HG02970 (cell line): ENCODE data around the gene TMEFF2.

ENCODE experiments used
- ATAC-seq: cut with Tn5 transposase; IDR thresholded peaks from one replicate; pipeline ENCODE4 v1.9.1; 2021; ENCODE audit warnings: mild to moderate bottlenecking, moderate library complexity, moderate number of reproducible peaks; ENCODE audit not compliant: unreplicated experiment, low FRiP score

Gene TMEFF2

DNA sequence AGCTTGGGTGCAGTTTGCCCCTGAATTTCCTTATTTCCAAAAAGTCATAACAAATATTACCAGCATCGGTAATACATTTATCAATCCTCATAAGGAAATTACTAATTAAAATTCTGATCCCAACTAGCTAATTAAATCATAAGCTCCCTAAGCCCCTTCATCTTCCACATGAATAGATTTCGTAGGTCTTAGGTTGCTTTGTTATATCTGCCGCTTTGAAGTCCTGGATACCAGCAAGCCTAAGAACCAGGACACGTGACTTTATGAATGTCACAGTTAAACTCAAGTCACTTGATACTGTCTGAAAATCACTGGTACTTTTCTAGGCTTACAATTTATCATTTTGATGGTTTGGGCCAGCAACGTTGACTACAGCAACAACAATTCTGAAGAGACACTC, 213.0 kb downstream of the TMEFF2 start:
- ATAC-seq, result no peak

DNA sequence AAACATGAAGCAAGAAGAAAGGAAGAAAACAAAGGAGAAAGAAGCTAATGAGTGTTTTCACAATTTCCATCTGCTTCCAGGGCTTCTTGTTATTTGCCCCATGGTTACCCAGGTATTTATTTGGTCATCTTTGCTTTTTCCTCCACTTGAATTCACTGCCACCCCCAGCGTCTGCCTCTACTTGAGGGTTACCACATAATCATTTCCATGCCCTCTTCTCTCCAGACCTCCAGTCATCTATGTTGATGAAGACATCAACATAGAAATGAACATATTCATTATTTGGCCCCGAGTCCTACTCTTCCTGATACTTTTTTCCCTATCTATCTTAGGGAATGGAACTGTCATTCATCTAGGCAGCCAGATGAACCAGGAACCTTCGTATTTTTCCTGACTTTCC, 214.2 kb downstream of the TMEFF2 start:
- no peak for ATAC-seq

DNA sequence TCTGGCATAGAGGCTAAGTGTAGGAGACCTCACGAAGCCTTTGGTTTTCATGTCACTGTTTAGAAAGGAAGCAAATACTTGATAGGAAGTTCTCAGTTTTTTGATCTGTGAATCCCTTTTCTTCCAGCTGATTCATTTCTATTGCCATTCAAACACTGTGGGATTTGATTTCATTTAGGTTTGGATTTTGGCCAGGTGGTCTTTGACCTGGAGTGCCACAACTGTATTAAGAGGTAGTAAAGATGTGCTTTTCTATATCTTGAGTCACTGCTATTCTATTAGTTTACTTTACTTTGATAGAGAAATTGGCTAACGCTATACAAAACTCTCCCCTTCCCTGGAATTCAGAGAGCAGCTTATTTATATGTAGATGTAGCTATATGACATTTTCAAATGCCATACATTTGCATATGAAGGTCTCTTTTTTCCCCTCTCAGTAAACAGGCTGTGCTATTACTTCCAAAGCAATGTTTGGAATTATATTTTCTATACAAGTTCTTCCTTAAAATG, 215.5 kb downstream of the TMEFF2 start:
- no peak for ATAC-seq

DNA sequence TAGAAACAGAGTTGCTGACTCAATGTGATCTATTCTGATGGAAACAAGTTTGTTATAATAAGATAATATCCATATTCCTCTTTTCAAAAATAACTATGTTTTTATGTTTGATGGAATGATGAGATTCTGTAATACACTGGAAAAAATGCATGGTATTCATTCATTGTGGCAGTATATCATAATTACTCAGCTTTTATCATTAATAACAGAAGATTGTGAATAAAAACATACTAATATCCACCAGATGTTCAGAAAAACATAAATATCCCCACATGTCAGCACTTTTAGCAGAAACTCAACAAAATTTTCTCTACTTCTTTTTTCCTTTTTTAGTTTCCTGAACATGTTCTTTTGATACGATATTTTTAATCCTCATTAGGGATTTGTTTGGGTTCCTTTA, 217.0 kb downstream of the TMEFF2 start:
- ATAC-seq, result no peak

DNA sequence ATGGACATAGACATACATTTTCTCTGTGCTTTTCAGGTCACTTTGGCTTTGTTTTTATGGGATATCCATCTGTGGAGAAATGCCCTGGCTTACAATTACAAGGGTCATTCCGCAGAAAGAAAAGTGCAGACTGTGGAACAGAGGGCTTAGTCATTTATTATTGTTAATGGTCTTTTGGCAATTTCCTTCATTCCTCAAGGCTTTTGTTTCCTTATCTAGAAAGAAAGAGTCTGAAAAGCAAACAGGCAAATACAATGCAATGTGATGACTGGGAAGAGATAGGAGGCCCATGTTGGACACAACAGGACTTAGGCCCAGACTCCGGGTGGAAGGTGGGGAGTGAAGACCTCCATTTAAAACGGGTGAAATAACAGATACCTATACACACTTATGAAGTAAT, 218.3 kb downstream of the TMEFF2 start:
- ATAC-seq, result no peak

DNA sequence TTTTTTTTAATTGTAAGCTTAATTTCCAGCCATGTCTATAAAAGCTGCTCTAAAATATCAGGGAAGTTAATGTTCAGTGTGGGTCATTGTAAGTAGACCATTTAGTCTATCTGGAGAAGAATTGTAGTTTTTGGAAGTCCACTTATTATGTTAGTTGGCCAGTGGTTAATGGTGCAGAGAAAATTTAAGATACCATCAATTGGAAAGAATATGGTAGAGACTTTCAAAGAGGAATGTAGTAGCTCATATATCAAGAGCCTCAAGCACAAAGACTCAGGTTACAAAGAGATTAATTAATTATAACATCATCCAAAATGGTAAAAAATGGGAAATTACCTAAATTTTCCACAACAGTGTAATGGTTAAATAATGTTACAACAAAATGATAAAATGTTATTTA, 220.1 kb downstream of the TMEFF2 start:
- no peak for ATAC-seq

DNA sequence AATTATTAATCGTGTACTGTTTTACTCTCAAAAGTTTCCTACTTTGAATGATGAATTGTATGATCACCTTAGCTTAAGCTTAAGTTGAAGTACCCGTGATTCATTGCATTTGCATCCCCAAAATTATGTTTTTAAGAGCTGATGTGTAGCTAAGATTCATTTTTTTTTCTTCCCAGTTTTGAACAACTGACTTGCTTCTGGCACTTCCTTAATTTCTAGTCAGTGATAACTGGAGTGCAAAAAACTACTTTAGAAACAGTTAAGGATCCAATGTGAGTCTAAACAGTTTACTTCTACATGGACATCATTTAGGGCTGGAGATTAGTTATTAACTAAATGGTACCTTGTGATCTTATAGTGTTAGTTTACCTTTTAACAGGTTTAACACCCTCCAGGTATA, 223.9 kb downstream of the TMEFF2 start:
- ATAC-seq, result no peak

DNA sequence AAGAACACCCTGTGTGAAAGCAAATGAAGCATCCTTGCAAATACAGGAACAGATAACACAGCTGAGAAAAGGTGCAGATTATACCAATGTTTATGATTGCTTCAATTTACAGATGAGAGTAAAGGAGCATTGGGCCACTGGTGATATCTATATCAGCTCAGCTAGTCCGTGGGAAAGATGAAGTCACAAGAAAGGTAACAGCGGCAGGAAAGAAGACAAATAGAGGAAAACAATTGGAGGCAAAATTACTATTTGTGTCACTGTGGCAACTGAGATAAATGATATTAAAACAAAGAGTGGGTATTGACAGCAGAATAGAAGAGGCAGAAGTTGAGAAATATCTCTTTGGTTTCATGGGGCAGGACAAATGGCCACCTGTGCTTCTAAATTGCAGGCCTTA, 226.6 kb downstream of the TMEFF2 start:
- no peak for ATAC-seq

DNA sequence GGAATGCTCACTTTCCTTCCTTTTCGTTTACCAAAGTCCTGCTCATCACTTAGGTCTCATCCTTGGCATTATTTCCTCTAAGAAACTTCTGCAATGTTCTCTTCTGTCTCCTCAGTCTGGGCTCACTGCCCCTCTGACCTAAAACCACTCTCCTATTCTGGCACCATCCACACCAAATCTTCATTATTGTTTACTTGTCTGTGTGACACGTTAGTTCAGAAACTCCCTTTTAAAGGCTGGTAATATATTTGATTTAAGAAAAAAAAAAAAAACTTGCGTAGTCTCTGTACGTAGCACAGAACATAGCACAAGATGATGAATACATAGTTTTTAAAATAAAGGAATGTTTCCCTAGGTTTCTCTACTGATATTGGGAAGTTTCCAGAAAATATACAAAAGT, 229.0 kb downstream of the TMEFF2 start:
- no peak for ATAC-seq

DNA sequence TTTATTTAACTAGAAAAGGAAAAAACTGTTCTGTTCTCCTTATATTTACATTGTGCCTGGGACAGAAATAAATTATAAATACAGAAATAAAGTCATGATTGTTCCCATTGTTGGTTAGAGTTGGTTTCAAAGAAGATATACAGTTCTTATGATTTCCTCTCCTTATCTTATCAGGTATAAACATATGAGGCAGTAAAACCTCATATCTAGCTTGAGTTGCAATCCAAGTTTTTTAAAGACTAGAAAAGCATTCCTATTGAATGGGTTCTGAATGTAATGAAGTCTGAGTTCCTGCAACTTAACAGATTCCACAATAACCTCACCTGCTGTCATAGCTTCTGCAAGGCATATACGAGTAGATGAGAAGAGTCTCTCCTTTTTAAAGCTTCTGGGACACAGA, 233.2 kb downstream of the TMEFF2 start:
- ATAC-seq, result no peak

DNA sequence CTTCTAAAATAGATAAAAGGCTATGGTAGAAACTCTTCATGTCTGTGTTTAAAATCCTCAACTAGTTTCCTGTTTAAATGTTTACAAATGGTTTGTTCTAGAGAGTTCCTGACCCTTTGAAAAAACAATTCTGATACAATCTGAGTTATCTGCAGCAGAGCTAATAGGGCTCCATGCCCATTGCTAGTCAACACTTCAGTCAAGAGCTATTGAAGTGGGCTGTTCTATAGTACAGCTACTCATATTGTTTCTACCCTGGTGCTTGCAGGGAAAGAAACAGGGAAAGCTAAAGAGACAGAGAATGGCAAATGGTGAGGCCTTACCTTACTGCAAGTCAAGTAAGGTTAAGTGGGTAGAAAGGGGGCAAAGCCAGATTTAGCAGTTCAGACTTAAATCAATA, 235.5 kb downstream of the TMEFF2 start:
- ATAC-seq, result no peak

DNA sequence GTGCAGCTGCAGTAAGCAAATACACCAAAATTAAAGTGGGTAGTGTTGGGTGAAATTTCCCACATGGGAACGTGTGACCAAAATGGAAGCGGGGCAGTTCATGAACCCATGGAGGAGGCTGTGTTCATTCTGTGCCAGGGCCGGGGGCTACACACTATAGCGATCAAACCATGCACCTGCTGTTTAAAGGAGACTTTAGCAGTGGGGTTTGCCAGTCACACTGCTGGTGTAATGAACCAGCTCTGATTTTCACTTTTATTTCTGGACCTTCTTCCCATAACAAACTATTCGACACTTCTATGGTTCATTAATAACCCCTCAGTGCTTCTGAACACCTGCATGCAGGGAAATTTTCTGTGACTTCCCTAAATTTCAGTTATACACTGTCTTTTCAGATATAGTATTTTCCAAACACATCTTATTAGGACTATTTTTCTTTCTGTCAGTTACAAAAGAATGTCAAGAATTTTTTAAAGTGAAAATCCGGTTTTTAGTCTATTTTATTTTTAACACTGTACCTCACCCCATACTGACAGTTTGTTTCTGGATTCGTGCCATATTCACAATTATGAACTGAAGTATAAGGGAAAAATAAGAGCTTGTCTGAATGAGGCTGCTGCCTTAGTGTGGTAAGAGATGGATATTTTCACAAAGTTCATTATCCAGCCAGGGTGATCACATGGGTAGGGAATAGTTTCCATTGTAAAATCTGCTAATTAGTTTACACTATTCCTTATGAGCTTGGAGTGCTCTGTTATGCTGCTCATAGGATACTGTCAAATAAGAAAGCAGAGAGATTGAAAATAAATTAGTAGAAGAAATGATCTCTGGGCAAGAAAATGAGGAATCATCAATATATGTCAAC, 236.5 kb downstream of the TMEFF2 start:
- no peak for ATAC-seq

DNA sequence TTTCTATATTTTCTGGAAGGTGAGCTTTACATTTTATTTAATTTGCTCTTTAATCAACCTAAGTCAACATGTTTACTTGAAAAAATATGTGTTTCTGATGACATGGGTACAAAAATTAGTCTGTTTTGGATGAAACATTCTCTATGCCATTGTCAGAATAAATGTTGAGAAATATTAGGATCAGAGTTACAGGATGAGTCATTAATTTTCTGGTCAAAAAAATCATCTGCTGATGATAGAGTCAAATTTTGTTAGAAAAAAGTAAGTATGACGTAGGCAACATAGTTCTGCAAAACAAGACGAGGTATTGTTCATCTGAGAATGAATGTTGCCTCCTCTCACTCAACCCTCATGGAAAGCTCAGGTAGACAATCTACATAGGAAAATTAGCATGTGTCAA, 240.3 kb downstream of the TMEFF2 start:
- no peak for ATAC-seq

DNA sequence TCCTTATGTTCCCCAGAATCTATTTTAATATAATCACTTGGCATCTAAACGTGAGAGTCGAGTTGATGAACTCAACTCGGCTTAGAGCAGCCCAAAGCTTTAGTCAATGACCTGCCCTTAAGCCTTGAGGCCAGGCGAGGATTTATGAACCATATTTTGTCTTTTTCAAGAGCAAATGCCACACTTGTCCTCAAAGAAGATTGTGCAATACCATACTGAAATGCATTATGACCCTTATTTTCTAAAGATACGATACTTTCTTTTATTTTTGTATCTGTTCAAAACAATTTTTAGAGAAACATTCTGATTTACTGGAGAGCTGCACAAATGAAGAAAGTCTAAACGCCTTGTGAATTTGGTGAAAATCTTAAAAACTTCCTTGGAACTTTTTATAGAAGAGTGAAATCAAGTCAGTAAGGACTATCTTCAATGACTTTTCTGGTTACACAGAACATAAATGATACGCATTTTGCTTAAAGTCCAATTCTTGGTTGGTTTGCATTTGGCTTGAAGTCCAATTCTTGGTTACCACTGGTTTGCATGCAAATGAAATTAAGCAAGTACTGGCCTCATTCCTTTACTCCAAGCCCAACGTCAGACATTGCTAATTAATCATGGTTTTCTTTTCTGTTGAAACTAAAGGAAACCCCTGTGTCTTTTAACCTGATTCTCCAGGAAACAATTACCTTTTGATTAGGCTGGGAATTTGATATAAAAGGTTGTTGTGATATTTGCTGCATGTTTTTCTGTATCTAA, 242.0 kb downstream of the TMEFF2 start:
- no peak for ATAC-seq

DNA sequence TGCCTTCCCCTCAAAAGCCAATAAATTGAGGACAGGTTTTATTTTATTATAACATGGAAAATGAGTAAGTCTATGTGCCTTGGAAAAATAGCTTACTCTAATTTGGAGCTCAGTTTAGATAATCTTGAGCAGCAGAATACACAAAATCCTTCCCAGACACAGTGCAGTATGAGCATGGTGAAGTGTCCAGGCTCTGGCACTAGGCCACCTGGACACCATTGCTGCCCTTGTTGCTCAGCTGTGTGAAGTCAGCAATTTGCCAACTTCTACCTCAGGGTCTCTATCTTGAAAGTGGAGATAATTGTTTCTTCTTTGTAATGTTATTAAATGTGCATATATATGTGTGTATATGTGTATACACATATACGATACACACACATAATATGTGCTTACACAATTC, 242.9 kb downstream of the TMEFF2 start:
- no peak for ATAC-seq

DNA sequence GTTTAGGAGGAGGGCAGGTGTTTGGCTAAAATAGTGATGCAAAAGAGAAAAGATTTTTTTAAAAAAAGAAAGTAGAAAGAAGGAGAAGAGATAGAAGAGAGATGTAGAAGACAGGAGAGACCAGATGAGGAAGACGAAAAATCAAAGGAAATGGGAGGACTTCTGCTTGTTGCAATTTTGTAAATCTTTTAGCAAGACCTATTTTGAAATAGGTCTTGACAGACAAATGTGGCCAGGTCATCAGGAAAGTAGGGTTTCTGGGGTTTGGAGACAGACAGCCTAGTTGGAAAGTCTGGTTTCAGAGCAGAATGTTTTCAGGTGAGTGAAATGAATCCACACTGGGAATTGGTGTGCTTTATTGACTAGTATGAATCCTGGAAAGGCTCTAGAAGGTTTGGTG, 243.4 kb downstream of the TMEFF2 start:
- ATAC-seq, result no peak

DNA sequence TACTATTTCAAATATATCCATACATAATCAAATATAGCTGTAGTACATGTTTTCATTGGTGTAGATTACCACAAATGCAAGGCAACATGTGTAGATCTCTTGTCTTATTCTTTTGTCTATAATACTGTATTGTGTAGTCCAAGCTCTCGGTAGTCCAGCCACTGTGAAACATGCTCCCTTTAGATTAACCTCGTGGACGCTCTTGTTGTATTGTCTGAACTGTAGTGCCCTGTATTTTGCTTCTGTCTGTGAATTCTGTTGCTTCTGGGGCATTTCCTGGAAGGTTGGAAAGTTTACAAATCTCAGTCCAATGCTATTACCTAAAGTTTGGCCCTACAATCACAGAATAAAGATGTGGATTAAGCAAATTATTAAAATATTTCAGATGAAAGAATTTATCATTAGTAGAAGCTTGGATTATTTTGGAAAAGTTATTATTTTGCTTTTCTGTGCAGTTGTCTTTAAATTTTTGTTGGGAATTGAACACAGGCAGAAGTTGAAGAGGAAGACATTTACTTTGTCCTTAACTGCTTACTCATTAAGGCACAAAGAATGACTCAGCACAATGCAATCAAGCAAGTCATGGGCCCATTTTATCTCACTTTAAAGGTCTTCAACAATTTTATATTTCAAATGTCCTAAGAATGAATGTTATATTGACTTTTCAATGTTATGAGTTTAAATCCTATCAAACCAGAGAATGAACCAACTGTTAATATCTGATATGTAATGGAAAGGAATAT, 244.4 kb downstream of the TMEFF2 start:
- no peak for ATAC-seq

DNA sequence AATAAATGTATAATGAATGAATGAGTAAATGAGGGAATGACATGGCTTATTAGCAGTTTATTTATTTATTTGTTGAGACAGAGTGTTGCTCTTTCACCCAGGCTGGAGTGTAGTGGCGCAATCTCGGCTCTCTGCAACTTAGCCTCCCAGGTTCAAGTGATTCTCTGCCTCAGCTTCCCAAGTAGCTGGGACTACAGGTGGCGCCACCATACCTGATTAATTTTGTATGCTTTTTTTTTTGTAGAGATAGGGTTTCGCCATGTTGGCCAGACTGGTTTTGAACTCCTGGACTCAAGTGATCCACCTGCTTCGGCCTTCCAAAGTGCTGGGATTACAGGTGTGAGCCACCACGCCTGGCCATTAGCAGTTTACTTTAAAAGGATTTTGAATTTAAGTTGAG, 247.5 kb downstream of the TMEFF2 start:
- no peak for ATAC-seq

DNA sequence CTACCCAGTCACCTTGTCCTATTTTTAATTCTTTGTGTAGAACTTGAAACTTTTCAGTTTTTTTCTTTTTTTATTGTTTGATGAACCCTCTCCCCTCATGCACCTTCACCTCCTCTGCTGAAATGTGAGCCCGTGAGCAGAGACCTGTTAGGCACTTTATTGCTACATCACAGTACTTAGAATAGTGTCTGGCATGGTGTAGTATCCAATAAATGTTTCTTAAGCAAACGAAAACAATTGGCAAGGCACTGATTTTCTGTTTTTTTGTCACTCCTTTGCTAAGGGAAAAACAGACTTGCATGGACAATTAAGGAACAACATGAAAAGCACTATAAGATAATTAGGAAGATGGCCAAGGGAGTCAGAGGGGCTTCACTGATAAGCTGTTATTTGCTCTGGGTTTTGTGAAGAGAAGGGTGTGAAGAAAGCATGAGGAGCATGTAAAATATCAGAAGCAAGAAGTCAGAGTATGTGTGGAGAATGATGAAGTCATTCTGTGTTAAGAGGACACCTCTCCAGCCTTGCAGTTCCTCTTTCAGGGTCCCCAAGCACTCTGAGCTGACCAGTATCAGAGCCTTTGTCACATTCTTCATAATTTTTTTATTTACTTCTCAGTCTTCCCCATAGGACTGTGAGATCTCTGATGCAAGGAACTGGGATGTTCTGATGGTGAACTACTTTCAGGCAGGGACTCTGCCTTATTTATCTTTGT, 248.1 kb downstream of the TMEFF2 start:
- ATAC-seq, result no peak

DNA sequence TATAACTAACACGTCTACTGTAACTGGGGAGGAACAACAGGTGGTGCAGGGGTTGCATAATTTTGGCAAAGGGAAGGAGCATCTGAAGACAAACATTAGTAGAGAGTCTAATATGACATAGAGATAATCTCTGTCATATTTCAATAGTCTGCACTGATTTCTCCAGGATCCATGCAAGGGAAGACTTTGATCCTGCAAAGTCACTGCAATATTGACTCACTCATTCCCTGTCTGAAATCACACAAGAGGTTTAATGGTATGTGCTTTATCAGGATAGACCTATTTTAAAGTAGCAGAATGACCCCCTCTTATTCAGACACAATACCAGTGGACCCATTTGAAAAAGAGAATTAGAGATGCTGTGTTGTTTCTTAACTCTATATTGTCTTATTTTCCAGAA, 249.1 kb downstream of the TMEFF2 start:
- no peak for ATAC-seq

DNA sequence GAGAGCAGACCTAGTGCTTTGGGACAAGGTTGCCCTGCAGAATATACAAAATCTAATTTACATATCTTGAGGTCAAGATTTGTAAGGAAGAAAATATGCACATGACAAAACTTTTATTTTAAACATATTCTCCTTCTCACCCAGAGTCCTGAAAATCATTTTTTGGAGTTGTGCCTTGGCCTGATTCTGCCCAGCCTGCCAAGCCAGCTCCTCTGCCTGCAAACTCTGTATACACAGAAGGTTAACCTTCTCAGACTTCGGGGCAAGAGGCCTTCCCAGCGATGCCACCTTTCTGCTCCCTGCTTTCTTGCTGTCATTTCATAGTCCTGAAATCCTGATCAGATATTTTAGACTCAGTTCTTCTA, 252.0 kb downstream of the TMEFF2 start:
- no peak for ATAC-seq
